ENCODE results near the gene UBE2B.

Gene UBE2B

DNA sequence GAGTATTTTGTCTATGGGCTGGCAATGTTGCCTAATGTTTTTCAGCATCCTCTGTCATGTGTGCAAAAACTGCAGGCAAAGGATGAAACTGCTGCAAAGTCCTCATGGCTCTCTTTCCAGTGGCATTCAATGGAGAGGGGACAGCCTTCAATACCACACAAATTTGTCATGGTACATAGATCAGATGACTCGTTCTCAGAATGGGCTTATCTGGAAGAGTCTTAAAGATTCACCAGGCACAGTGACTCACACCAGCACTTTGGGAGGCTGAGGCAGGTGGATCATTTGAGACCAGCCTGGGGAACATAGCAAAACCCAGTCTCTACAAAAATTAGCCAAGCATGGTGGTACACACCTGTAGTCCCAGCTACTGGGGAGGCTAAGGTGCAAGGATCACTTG lies 35.0 kb downstream of the UBE2B start:
- Histone ChIP-seq H3K4me3 (replicated peaks; ENCODE audit: insufficient read depth, low read length) (no peak overlapping the region), H3K27ac (replicated peaks) (no peak overlapping the region), H3K27me3 (ENCODE audit: insufficient read depth, poor library complexity, severe bottlenecking) (no peaks in the 10 kb centered on the region)
- TF ChIP-seq, protein P1, sequence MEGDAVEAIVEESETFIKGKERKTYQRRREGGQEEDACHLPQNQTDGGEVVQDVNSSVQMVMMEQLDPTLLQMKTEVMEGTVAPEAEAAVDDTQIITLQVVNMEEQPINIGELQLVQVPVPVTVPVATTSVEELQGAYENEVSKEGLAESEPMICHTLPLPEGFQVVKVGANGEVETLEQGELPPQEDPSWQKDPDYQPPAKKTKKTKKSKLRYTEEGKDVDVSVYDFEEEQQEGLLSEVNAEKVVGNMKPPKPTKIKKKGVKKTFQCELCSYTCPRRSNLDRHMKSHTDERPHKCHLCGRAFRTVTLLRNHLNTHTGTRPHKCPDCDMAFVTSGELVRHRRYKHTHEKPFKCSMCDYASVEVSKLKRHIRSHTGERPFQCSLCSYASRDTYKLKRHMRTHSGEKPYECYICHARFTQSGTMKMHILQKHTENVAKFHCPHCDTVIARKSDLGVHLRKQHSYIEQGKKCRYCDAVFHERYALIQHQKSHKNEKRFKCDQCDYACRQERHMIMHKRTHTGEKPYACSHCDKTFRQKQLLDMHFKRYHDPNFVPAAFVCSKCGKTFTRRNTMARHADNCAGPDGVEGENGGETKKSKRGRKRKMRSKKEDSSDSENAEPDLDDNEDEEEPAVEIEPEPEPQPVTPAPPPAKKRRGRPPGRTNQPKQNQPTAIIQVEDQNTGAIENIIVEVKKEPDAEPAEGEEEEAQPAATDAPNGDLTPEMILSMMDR (IDR thresholded peaks at IDR 0.05; ENCODE audit: insufficient read depth, low read length) = no peak
- TF ChIP-seq, protein P2, sequence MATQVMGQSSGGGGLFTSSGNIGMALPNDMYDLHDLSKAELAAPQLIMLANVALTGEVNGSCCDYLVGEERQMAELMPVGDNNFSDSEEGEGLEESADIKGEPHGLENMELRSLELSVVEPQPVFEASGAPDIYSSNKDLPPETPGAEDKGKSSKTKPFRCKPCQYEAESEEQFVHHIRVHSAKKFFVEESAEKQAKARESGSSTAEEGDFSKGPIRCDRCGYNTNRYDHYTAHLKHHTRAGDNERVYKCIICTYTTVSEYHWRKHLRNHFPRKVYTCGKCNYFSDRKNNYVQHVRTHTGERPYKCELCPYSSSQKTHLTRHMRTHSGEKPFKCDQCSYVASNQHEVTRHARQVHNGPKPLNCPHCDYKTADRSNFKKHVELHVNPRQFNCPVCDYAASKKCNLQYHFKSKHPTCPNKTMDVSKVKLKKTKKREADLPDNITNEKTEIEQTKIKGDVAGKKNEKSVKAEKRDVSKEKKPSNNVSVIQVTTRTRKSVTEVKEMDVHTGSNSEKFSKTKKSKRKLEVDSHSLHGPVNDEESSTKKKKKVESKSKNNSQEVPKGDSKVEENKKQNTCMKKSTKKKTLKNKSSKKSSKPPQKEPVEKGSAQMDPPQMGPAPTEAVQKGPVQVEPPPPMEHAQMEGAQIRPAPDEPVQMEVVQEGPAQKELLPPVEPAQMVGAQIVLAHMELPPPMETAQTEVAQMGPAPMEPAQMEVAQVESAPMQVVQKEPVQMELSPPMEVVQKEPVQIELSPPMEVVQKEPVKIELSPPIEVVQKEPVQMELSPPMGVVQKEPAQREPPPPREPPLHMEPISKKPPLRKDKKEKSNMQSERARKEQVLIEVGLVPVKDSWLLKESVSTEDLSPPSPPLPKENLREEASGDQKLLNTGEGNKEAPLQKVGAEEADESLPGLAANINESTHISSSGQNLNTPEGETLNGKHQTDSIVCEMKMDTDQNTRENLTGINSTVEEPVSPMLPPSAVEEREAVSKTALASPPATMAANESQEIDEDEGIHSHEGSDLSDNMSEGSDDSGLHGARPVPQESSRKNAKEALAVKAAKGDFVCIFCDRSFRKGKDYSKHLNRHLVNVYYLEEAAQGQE (IDR thresholded peaks at IDR 0.05; ENCODE audit: insufficient replicate concordance, low read depth) = no peak
- TF ChIP-seq GABPA (IDR thresholded peaks at IDR 0.05; ENCODE audit: low read depth) = no peak
- no peak for TF ChIP-seq SPI1 (IDR thresholded peaks at IDR 0.05; ENCODE audit: borderline replicate concordance, low read depth)
- no peak for TF ChIP-seq POLR2AphosphoS5 (IDR thresholded peaks at IDR 0.05; ENCODE audit: low read depth)
- no peak for DNase-seq (ENCODE audit: low read depth in 1 of 2, low spot score in 1 of 2)

DNA sequence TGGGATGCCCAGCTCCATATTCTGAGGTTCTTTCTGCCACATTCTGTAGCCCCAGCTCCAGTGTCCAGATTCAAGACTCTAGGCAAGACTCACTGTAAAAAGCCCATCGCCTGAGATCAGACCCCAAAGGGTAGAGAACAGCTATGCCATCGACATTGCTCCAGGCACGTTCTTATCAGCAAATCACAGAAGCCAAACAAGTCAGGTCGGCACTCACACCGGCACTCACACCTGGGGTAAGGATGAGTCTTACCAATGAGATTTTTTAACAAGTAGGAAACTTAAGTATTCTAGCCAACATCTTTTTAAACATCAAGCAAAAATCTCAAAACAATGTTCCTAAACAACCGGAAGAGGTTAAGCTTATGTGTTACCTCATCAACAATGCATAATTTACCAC lies 38.0 kb downstream of the UBE2B start:
- TF ChIP-seq, protein P1 (IDR thresholded peaks at IDR 0.05; ENCODE audit: insufficient read depth, low read length) = no peak
- TF ChIP-seq SPI1 (IDR thresholded peaks at IDR 0.05; ENCODE audit: borderline replicate concordance, low read depth) (no peak), POLR2AphosphoS5 (IDR thresholded peaks at IDR 0.05; ENCODE audit: low read depth) (no peak), GABPA (IDR thresholded peaks at IDR 0.05; ENCODE audit: low read depth) (no peak)
- TF ChIP-seq, protein P2 (IDR thresholded peaks at IDR 0.05; ENCODE audit: insufficient replicate concordance, low read depth) = no peak
- Histone ChIP-seq H3K4me3 (replicated peaks; ENCODE audit: insufficient read depth, low read length) (no peak overlapping the region), H3K27ac (replicated peaks) (no peak overlapping the region), H3K27me3 (ENCODE audit: insufficient read depth, poor library complexity, severe bottlenecking) (no peaks in the 10 kb centered on the region)
- no peak for DNase-seq (ENCODE audit: low read depth in 1 of 2, low spot score in 1 of 2)

DNA sequence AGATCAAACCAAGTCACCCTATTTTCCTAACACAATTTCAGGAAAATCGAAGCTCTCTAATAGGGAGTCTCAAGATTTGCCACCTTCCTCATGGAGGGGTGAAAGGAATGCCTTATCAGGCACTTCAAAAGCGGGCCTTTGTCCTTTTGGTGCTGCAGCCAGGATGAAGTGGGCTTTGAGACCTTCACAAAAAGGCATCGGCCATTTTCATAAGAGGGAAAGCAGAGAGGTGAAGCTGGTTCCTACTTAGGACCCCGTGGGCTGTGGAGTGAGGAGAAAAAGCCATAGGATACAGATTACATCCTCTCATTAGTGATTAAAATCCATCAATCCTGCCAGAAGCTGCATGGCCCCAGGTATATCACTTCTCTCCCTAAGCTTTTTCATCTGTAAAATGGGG lies 39.5 kb downstream of the UBE2B start:
- TF ChIP-seq SPI1 (IDR thresholded peaks at IDR 0.05; ENCODE audit: borderline replicate concordance, low read depth) (no peak), POLR2AphosphoS5 (IDR thresholded peaks at IDR 0.05; ENCODE audit: low read depth) (no peak), GABPA (IDR thresholded peaks at IDR 0.05; ENCODE audit: low read depth) (no peak)
- TF ChIP-seq, protein P2 (IDR thresholded peaks at IDR 0.05; ENCODE audit: insufficient replicate concordance, low read depth) = no peak
- TF ChIP-seq, protein P1 (IDR thresholded peaks at IDR 0.05; ENCODE audit: insufficient read depth, low read length) = no peak
- no peaks in the 10 kb centered on the region for H3K27me3 ChIP-seq (ENCODE audit: insufficient read depth, poor library complexity, severe bottlenecking)
- no peak for DNase-seq (ENCODE audit: low read depth in 1 of 2, low spot score in 1 of 2)
- no peak overlapping the region; the same call in 1 of the 2 replicates for H3K27ac ChIP-seq (replicated peaks)
- H3K4me3 ChIP-seq (replicated peaks; ENCODE audit: insufficient read depth, low read length) = peak overlapping the region; percentile 61
